T-helper 1 cell (primary cell): ENCODE measurements around the gene OLIG3.

Experiments
- DNase-seq, 5 donors: peaks; one replicate each; pipeline ENCODE4 v3.0.0-alpha.2; 2012 to 2020
- total RNA-seq, 4 donors: gene quantifications; one replicate each; lab custom pipeline; 2026; lab: John Stamatoyannopoulos, UW

OLIG3 gene
- total RNA-seq, result 0 reads per million in 4 donors

GRCh38 chr6:137494281-137494987 lies at the start of gene OLIG3:
Gene OLIG3 (minus strand): TSS chr6:137494394. CDS start chr6:137494170, 224 bp downstream.
- DNase-seq, result no peak

- DNase-seq, result peak in 1 of 5 donors; percentile 5
Measured at GRCh38 chr6:137543114-137543513, 48.9 kb upstream of the OLIG3 start.

GRCh38 chr6:137542713-137543112 lies 48.5 kb upstream of the OLIG3 start:
- DNase-seq, result peak in 1 of 5 donors; percentile 12

GRCh38 chr6:137541534-137542063 lies 47.4 kb upstream of the OLIG3 start:
- DNase-seq, result no peak

GRCh38 chr6:137536104-137536773 lies 42.0 kb upstream of the OLIG3 start:
- peak in 1 of 5 donors; percentile 75 for DNase-seq

GRCh38 chr6:137531376-137532092 lies 37.3 kb upstream of the OLIG3 start:
- no peak for DNase-seq

- no peak for DNase-seq
Measured at GRCh38 chr6:137530404-137530803, 36.2 kb upstream of the OLIG3 start.

GRCh38 chr6:137522831-137523230 lies 28.6 kb upstream of the OLIG3 start:
- DNase-seq, result no peak

- DNase-seq, result no peak
Measured at GRCh38 chr6:137522198-137522798, 28.1 kb upstream of the OLIG3 start.

- no peak for DNase-seq
Measured at GRCh38 chr6:137520520-137520919, 26.3 kb upstream of the OLIG3 start.

- no peak for DNase-seq
Measured at GRCh38 chr6:137519629-137520176, 25.5 kb upstream of the OLIG3 start.

- no peak for DNase-seq
Measured at GRCh38 chr6:137518386-137518983, 24.3 kb upstream of the OLIG3 start.

GRCh38 chr6:137514418-137514817 lies 20.2 kb upstream of the OLIG3 start:
- no peak for DNase-seq

- no peak for DNase-seq
Measured at GRCh38 chr6:137512757-137513605, 18.8 kb upstream of the OLIG3 start.

- DNase-seq, result no peak
Measured at GRCh38 chr6:137510923-137511322, 16.7 kb upstream of the OLIG3 start.

GRCh38 chr6:137498481-137499190 lies 4.4 kb upstream of the OLIG3 start:
- DNase-seq, result no peak

GRCh38 chr6:137497721-137498463 lies 3.7 kb upstream of the OLIG3 start:
- DNase-seq, result no peak

GRCh38 chr6:137496909-137497720 lies 2.9 kb upstream of the OLIG3 start:
- no peak for DNase-seq

GRCh38 chr6:137496368-137496767 lies 2.2 kb upstream of the OLIG3 start:
- no peak for DNase-seq
